Activated naive CD8-positive, alpha-beta T cell treated with anti-CD3 and anti-CD28 coated beads for 36 hours (primary cell): ENCODE results near the gene MAEA. TPM values are rescaled to one million over a fixed set of nuclear protein-coding genes. Genes with fewer than 3 reads are reported as not detected.

Experiments
- DNase-seq: peaks from one replicate; pipeline ENCODE4 v3.0.0; 2021
- H3K27ac Mint-ChIP-seq: one replicate; pipeline ENCODE4 v1.8.0; 2022; ENCODE audit warnings: mild to moderate bottlenecking, moderate library complexity, mixed read lengths
- H3K27me3 Mint-ChIP-seq: one replicate; pipeline ENCODE4 v1.8.0; 2022; ENCODE audit warnings: mild to moderate bottlenecking, mixed read lengths
- H3K36me3 Mint-ChIP-seq: one replicate; pipeline ENCODE4 v1.8.0; 2021; ENCODE audit warnings: mild to moderate bottlenecking, mixed read lengths
- H3K4me1 Mint-ChIP-seq: one replicate; pipeline ENCODE4 v1.8.0; 2021; ENCODE audit warnings: mixed read lengths
- H3K4me3 Mint-ChIP-seq: one replicate; pipeline ENCODE4 v1.8.0; 2022; ENCODE audit warnings: mild to moderate bottlenecking, moderate library complexity, mixed read lengths
- H3K9me3 Mint-ChIP-seq: one replicate; pipeline ENCODE4 v1.8.0; 2022; ENCODE audit warnings: mixed read lengths
- total RNA-seq, 2 experiments: library from RNA; stranded (reverse); gene quantifications; one replicate each; pipeline ENCODE4 v1.2.3, GENCODE V29; 2021

The MAEA gene
- total RNA-seq, 2 experiments from 2014 or later: 51.3 to 53.2 TPM

DNA sequence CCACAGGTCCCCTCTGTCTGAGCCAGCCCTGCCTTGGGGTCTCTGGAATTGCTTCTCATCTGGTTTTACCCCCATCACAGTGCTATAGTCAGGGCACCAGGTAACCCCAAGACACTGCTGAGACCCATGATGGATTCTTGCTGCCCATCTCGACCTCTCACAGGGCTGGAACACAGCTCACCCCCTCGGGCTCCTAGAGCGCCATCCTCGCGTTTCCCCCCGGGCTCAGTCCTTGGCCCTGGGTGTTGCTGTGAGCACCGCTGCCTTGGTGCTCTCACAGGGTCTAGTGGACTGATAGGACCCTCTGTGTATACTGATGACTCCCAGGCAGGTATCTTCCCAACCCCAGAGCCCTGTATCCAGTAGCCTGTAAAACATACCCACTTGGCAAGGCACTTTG, 8.8 kb downstream of the MAEA start:
- Mint-ChIP-seq H3K4me1 (peaks cover 36% of the 10 kb centered on the region), H3K27me3 (no peaks in the 10 kb centered on the region), H3K9me3 (no peaks in the 10 kb centered on the region), H3K27ac (no peak overlapping the region), H3K4me3 (no peak overlapping the region), H3K36me3 (peaks cover 21% of the 10 kb centered on the region)
- no peak for DNase-seq

DNA sequence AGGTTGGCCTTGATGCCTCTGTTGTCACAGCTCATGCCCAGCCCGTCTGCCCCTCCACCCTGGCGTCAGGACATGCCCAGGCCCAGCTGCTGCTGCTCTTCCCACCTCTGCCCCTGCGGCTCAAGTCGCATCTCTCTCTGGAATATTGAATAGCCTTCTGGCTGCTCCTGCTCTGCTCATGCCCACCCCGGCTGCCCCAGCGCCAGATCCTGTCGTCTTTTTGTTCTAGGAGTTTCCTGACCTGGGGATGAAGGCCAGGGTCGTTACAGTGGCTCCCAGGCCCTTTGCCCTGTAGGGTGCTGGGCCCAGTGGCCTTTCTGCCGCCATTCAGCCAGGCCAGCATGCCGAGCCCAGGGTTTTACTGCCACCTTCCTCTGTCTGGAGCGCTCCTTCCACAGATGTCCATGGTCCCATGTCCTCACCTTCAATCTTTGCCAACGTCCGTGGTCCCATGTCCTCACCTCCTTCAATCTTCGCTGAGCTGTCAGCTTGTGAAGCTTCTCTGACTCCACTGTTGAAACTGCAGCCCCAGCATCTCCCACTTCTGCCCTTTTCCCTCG, 9.7 kb downstream of the MAEA start:
- no peak overlapping the region for H3K4me3 Mint-ChIP-seq
- H3K9me3 Mint-ChIP-seq: no peaks in the 10 kb centered on the region
- peak overlapping the region; percentile 54 for H3K27ac Mint-ChIP-seq
- DNase-seq: no peak
- H3K36me3 Mint-ChIP-seq: peaks cover 21% of the 10 kb centered on the region
- H3K4me1 Mint-ChIP-seq: peaks cover 32% of the 10 kb centered on the region
- no peaks in the 10 kb centered on the region for H3K27me3 Mint-ChIP-seq

DNA sequence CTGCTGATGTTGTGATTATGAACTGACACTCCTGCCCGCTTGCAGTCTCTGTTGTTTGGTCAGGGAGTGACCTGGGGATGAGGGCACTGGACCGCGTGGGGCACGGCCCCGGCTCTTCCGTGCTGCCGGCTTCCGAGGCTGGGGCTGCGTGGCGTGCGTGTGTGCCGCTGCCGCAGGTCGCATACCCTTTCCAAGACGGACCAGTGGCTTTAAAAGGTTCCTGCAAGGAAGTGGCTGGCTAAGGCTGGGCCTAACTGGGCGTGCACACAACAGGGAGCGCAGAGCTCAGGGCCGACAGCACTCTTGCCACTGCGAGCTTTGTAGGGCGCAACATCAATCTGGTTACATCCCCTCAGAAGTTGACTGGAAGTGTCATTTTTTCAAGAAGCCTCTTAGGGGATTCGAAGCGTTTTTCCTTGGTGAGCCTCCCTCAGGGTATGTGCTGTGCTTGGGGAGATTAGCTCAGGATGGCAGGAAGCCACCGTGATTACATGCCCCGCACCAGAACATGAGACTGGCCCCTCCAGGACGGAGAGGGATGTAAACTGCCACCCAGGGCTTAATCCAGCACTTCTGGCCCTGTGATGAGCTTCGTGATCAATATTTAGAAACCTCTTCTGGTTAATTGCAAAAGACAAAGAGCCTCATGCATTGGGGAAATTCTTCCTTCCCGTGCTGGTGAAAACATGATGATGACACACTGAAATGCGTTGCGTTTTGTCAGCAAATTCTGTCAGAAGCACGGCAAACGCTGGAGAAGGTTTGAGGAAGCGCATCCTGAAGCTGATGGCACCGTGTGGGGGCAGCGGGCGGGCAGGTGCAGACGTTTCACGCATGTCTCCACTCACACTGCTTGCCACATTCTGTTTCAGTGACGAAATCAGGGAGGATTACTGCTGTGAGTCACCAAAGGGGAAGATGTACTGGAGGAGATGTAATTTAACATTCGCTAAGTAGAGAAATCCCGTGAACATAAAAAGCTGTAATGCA, 11.1 kb downstream of the MAEA start:
- no peak for DNase-seq
- Mint-ChIP-seq H3K36me3 (peaks cover 30% of the 10 kb centered on the region), H3K27me3 (no peaks in the 10 kb centered on the region), H3K4me3 (no peak overlapping the region), H3K9me3 (no peaks in the 10 kb centered on the region), H3K27ac (peak overlapping the region; percentile 6), H3K4me1 (peaks cover 34% of the 10 kb centered on the region)

DNA sequence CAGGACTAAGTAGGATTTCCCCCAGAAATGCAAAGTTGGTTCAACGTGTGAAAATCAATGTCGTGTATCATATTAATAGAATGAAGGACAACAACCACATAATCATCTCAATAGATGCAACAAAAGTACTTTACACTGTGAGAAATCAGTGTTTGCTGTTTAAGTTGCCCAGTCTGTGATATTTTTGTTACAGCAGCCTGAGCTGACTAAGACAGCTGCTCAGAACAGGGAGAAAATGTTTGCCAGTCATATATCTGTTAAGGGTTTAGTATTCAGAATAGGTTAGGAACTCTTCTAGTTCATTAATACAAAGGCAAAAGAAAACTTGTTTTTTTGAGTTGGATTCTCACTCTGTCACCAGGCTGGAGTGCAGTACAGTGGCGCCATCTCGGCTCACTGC, 12.5 kb downstream of the MAEA start:
- Mint-ChIP-seq H3K4me1 (peaks cover 39% of the 10 kb centered on the region), H3K27me3 (no peaks in the 10 kb centered on the region), H3K36me3 (peaks cover 29% of the 10 kb centered on the region), H3K9me3 (peaks cover 1% of the 10 kb centered on the region), H3K27ac (no peak overlapping the region), H3K4me3 (no peak overlapping the region)
- no peak for DNase-seq

DNA sequence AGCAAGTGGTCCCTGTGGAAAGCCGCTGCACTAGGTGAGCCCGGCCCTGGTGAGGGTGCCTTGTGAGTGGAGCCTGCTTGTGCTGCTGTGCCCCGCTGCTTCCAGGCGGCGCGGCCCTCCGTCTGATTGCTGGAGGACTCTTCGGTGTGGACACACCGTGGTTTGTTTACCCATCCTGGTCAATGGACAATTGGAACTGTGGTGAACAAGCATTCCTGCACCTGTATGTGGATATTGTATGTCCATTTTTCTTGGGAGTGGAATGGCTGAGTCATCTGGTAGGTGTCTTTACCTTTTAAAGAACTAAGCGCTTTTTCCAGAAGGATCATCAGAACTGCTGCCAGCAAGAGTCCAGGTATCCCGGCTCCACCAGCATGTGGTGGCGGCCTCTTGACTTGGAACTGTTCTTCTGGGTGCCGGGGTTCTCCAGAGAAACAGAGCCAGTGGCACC, 15.6 kb downstream of the MAEA start:
- H3K9me3 Mint-ChIP-seq: peaks cover 1% of the 10 kb centered on the region
- H3K4me3 Mint-ChIP-seq: no peak overlapping the region
- H3K4me1 Mint-ChIP-seq: peaks cover 54% of the 10 kb centered on the region
- H3K36me3 Mint-ChIP-seq: peaks cover 23% of the 10 kb centered on the region
- H3K27me3 Mint-ChIP-seq: no peaks in the 10 kb centered on the region
- no peak for DNase-seq
- peak overlapping the region; percentile 77 for H3K27ac Mint-ChIP-seq

DNA sequence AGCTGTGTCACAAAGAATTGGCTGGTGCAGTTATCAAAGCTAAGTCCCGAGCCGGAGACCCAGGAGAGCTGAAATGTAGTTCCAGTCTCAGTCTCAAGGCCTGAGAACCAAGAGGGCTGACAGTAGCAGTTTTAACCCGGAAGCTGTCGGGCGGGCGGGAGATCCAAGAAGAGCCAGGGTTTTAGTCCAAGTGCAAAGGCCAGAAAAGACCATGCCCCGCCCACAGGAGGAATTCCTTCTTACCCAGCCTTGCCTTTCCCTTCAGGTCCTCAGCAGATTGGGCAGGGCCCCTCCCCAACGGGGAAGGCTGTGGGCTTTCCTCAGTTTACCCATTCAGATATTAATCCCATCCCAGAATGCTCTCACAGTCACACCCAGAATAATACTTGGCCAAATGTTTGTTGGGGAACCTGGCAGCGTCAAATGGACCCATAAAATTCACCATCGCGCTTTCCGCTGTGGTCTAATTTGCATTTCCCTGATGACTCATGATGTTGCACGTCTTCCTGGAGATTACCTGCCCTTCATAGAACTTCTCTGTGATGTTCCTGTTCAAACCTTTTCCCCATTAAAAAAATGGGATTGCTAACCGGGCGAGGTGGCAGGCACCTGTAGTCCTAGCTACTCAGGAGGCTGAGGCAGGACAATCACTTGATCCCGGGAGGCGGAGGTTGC, 16.2 kb downstream of the MAEA start:
- H3K4me1 Mint-ChIP-seq: peaks cover 53% of the 10 kb centered on the region
- no peak overlapping the region for H3K4me3 Mint-ChIP-seq
- peak; percentile 41 for DNase-seq
- peaks cover 20% of the 10 kb centered on the region for H3K36me3 Mint-ChIP-seq
- peak overlapping the region; percentile 77 for H3K27ac Mint-ChIP-seq
- peaks cover 1% of the 10 kb centered on the region for H3K9me3 Mint-ChIP-seq
- no peaks in the 10 kb centered on the region for H3K27me3 Mint-ChIP-seq

DNA sequence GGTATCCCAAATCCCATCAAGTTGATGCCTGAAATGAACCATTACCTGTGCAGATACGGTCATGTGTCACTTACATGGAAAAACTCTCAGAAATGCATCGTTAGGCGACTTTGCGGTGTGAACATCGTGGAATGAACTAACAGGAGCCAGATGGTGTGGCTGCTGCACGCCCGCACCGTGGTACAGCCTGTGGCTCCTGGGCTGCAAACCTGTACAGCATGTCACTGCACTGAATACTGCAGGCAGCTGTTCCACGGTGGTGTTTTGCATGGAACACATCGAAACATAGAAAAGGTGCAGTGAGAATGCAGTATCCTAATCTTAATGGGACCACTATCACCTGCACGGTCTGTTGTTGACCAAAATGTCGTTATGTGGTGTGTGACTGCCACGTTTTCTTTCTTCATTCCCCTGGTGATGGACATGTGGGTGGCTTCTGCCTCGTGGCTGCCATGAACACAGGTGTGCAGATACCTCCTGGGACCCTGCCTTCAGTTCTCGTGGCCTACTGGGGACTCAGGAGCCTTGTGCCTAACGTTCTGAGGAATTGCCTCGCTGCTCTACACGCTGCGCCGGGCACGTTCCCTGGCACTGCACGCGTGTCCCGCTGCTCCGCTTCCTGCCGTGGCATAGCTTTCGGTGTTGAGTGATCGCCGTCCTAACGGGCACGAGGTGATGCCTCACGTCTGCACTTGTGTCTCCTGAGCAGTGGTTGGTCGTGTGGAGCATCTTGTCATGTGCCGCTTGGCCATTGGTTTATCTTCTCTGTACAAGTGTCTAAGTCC, 18.5 kb downstream of the MAEA start:
- H3K27ac Mint-ChIP-seq: no peak overlapping the region
- peaks cover 16% of the 10 kb centered on the region for H3K36me3 Mint-ChIP-seq
- no peak for DNase-seq
- H3K27me3 Mint-ChIP-seq: no peaks in the 10 kb centered on the region
- no peak overlapping the region for H3K4me3 Mint-ChIP-seq
- peaks cover 58% of the 10 kb centered on the region for H3K4me1 Mint-ChIP-seq
- peaks cover 1% of the 10 kb centered on the region for H3K9me3 Mint-ChIP-seq

DNA sequence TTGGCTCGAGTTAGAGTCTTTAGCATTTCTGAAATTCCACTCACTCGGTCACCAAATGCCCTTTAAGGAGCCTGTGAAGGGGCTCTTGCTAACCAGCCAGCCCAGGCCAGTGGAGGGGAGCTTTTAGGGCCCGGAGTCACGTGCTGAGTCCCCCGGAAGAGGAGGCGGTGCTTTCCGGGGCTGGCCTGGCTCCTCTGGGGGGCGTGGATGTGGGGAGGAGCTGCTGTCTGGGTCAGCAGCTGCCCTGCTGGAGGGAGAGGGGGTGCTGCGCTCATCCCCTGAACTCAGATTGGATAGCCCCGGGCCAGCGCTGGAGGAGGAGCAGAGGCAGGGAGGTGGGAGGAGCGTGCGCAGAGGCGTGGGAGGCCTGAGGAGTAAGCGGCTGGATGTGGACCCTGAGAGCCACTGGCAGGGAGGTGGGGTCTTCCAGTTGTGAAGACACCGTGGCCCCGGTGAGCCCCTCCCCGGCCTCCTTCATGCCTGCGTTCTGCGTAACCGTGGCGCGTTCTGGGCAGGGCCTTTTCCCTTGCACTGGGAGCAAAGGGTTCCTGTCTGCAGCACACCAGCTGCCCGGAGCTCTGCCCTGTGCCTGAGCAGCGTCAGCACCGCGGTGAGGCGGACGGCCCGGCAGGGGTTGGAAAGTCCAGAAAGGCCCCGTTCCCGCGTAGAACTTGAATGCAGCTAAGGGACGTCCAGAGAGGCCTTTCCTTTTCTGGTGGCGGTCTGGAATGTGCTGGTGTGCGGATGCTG, 19.7 kb downstream of the MAEA start:
- Mint-ChIP-seq H3K9me3 (peaks cover 3% of the 10 kb centered on the region), H3K27me3 (no peaks in the 10 kb centered on the region), H3K4me3 (peak overlapping the region; percentile 76), H3K4me1 (peaks cover 55% of the 10 kb centered on the region), H3K27ac (peak overlapping the region; percentile 82), H3K36me3 (peaks cover 28% of the 10 kb centered on the region)
- peak; percentile 75 for DNase-seq

DNA sequence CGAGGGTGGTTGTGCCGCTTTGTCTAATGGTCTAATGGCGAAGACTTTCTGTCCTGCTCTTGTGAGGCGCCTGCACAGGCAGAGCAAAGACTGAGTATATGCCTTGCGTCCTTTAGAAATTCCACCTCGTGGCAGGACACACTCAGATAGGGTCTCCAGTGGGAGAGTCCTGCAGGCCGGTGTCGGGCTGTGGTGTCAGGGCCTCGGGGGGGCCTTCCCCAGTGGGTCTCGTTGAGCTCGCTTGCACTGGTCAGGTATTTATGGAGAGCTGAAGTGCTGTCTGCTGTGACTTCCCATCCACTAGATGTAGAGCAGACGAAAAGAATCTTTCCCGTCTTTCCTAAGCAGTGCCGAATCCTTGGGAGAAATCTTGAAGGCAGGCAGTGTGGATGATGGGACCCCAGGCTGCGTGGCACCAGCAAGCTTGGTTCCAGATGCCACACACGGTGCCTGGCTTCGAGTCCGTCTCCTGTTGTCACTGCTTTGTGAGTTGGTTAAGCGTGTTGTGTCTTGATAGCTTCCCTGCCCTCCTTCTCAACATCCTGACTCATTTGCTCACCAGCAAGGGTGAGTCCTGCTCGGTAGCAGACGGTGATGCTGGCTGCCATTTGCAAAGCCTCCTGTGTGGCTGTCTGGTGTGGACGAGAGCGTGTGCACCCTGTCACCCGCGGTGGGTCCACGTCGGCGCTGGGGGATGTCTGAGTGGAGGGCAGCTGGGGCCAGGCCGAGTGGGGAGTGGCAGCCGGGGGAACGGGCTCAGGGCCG, 20.5 kb downstream of the MAEA start:
- peaks cover 4% of the 10 kb centered on the region for H3K9me3 Mint-ChIP-seq
- DNase-seq: no peak
- H3K27ac Mint-ChIP-seq: peak overlapping the region; percentile 42
- peaks cover 31% of the 10 kb centered on the region for H3K36me3 Mint-ChIP-seq
- no peaks in the 10 kb centered on the region for H3K27me3 Mint-ChIP-seq
- H3K4me1 Mint-ChIP-seq: peaks cover 53% of the 10 kb centered on the region
- H3K4me3 Mint-ChIP-seq: peak overlapping the region; percentile 76

DNA sequence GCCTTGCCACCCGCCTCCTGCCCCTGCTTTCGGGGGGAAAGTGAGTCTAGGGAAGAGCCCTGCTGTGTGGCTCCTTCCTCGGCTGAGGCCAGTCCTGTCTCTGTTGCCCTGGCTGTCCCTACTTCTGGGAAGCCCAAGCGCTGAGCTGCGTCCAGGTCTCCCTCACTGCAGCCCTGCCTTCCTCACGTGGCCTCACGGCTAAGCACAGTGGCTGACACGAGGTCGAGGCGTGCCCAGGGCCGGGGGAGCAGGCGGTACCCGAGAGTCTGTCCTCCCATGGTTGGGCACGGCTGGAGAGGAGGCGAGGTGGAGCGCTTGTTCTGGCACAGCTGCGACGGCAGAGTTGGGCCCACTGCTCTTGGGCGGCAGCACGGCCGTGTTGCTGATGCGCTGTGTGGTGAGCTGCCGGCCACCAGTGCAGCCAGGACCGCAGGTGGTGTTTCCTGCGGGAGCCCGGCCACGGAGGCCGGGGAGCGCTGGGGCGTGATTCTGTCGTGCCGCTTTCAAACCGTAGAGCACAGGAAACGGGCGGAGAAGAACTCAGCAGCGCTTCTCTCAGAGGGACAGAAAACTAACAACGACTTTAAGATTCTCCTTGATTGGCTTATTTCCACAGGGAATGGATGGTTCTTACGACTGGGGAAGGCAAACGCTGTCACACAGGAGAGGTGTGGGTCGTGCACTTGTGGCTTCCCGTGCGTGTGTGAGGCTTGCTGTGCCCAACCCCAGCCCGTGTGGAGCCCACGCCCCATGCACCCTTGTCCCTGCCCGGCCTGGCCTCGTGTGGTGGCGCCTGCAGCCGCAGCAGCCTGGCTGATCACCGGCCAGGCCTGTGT, 21.3 kb downstream of the MAEA start:
- H3K4me1 Mint-ChIP-seq: peaks cover 48% of the 10 kb centered on the region
- peak overlapping the region; percentile 32 for H3K4me3 Mint-ChIP-seq
- H3K27ac Mint-ChIP-seq: peak overlapping the region; percentile 51
- peaks cover 4% of the 10 kb centered on the region for H3K9me3 Mint-ChIP-seq
- H3K27me3 Mint-ChIP-seq: no peaks in the 10 kb centered on the region
- no peak for DNase-seq
- peaks cover 26% of the 10 kb centered on the region for H3K36me3 Mint-ChIP-seq

DNA sequence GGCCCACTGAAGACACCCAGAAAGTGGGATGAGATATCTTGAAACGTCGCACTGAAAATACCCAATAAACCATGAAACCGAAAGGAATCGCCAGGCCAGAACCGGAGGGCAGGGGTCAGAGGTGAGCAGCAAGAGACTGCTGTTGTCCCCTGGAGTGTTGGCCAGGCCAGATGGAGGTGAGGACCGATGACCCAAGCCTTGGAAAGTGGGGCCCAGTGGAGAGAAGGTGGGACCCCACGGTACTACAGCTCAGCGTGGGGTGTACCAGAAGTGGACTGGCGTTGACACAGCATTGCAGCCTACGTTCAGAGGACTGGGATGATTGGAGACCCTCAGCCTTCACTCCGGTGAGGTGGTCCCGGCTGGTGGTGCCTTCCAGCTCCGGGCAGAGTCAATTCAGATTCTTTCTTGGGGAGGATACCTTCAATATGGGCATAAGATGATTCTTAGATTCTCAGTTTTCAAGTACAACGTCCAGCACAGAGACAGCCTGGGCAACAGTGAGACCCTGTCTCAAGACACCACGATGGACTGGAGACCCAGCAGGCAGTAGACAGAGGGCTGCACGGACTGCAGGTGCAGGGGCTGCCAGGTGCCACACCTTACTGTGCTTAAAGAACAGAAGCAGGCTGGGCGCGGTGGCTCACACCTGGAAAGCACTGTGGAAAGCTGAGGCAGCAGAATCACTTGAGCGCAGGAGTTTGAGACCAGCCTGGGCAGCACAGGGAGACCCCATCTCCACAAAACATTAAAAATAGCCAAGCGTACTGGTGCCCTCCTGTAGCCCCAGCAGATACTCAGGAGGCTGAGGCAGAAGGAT, 23.3 kb downstream of the MAEA start:
- peaks cover 3% of the 10 kb centered on the region for H3K9me3 Mint-ChIP-seq
- H3K36me3 Mint-ChIP-seq: peaks cover 28% of the 10 kb centered on the region
- no peak for DNase-seq
- peaks cover 46% of the 10 kb centered on the region for H3K4me1 Mint-ChIP-seq
- H3K4me3 Mint-ChIP-seq: no peak overlapping the region
- H3K27me3 Mint-ChIP-seq: no peaks in the 10 kb centered on the region
- no peak overlapping the region for H3K27ac Mint-ChIP-seq

DNA sequence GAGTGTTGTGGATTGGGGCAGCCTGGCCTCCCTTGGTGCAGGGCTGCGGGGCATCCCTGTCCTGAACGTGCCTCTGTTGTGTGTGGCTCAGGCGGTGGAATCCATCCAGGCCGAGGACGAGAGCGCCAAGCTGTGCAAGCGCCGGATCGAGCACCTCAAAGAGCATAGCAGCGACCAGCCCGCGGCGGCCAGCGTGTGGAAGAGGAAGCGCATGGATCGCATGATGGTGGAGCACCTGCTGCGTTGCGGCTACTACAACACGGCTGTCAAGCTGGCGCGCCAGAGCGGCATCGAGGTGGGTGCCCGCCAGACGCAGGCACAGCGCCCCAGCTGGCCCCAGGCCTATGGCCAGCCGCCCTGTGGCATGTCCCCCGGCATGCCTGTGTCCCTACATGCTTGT, 25.6 kb downstream of the MAEA start:
- no peak for DNase-seq
- Mint-ChIP-seq H3K4me1 (peaks cover 26% of the 10 kb centered on the region), H3K36me3 (peaks cover 36% of the 10 kb centered on the region), H3K27ac (no peak overlapping the region), H3K4me3 (no peak overlapping the region), H3K27me3 (no peaks in the 10 kb centered on the region), H3K9me3 (peaks cover 3% of the 10 kb centered on the region)
